AG04450 (cell line): ENCODE measurements around the gene SLC25A13. TPM values are rescaled to one million over a fixed set of nuclear protein-coding genes. Genes with fewer than 3 reads are reported as not detected.
A peak's percentile ranks its signal among the peaks of the same experiment; 100 is the strongest.

Experiments
- CTCF ChIA-PET: fragments of 300-600, 350-600 bp; formaldehyde crosslinking; extraction: SDS; loops from one replicate; lab custom pipeline; 2022; ENCODE audit warnings: antibody characterized with exemption, inconsistent platforms; lab: Charles Lee
- POLR2A ChIA-PET: fragments of 350-600 bp; formaldehyde crosslinking; extraction: SDS; loops from one replicate; lab custom pipeline; 2021; ENCODE audit warnings: antibody characterized with exemption, inconsistent platforms; lab: Yijun Ruan, JAX
- DNase-seq: peaks from one replicate; pipeline ENCODE4 v3.0.0-alpha.2; 2011; ENCODE audit warnings: low read depth, low spot score
- H3K27ac ChIP-seq: one replicate; pipeline ENCODE4 v1.5.1; 2012; ENCODE audit warnings: low read depth, low read length, control low read depth
- H3K27me3 ChIP-seq: one replicate; pipeline ENCODE4 v1.6.0; 2012; ENCODE audit warnings: low read length; ENCODE audit not compliant: control insufficient read depth, insufficient read depth
- H3K4me3 ChIP-seq: 2 replicates; pipeline ENCODE4 v1.5.1; 2011; ENCODE audit warnings: mild to moderate bottlenecking, low read depth, low read length, control low read depth
- H3K9me3 ChIP-seq: 2 replicates; pipeline ENCODE4 v1.5.1; 2012; ENCODE audit warnings: low read length; ENCODE audit not compliant: control insufficient read depth, insufficient read depth
- CTCF ChIP-seq: IDR thresholded peaks from 2 replicates; pipeline ENCODE4 v1.5.1; 2011; ENCODE audit warnings: low read depth, low read length, control low read depth, inconsistent platforms
- polyA plus RNA-seq: library from polyadenylated mRNA; depleted of rRNA; stranded (reverse); fragments of >200 nt; gene quantifications from 2 replicates; pipeline ENCODE4 v1.2.3, GENCODE V29; 2011

Gene SLC25A13
- polyA plus RNA-seq, 1 experiment, result 17.3 TPM

GRCh38 chr7:96236198-96237039, 85.5 kb downstream of the SLC25A13 start:
- CTCF ChIA-PET, result interaction anchor here (1.1 to 2.2 kb wide), 2 partner anchors 11 to 31 kb away, joined by 3 to 6 read pairs; no protein-coding TSS in a partner anchor
- Histone ChIP-seq H3K9me3 (no peaks in the 10 kb centered on the region), H3K27ac (peak overlapping the region; percentile 67), H3K27me3 (no peaks in the 10 kb centered on the region), H3K4me3 (no peak overlapping the region)
- TF ChIP-seq CTCF, result no peak
- peak; percentile 88 for DNase-seq
- POLR2A ChIA-PET, result no interaction called here

GRCh38 chr7:96235281-96235680, 86.6 kb downstream of the SLC25A13 start:
- no peaks in the 10 kb centered on the region for H3K27me3 ChIP-seq
- no peaks in the 10 kb centered on the region for H3K9me3 ChIP-seq
- no peak for DNase-seq
- no peak overlapping the region for H3K27ac ChIP-seq
- TF ChIP-seq CTCF, result no peak
- H3K4me3 ChIP-seq, result no peak overlapping the region
- CTCF ChIA-PET, result interaction anchor here (2.2 kb wide), 1 partner anchor 12 kb away, joined by 6 read pairs; no protein-coding TSS in a partner anchor
- POLR2A ChIA-PET, result no interaction called here

GRCh38 chr7:96233528-96234154, 88.3 kb downstream of the SLC25A13 start:
- TF ChIP-seq CTCF, result no peak
- no peak for DNase-seq
- no peaks in the 10 kb centered on the region for H3K27me3 ChIP-seq
- H3K9me3 ChIP-seq, result peaks cover 6% of the 10 kb centered on the region
- no peak overlapping the region for H3K4me3 ChIP-seq
- POLR2A ChIA-PET, result no interaction called here
- CTCF ChIA-PET, result no interaction called here
- H3K27ac ChIP-seq, result no peak overlapping the region

GRCh38 chr7:96233084-96233483, 88.8 kb downstream of the SLC25A13 start:
- no peak for TF ChIP-seq CTCF

GRCh38 chr7:96228760-96229159, 93.1 kb downstream of the SLC25A13 start:
- H3K4me3 ChIP-seq, result no peak overlapping the region
- POLR2A ChIA-PET, result no interaction called here
- CTCF ChIA-PET, result no interaction called here
- DNase-seq, result no peak
- no peak for TF ChIP-seq CTCF
- H3K9me3 ChIP-seq, result peaks cover 10% of the 10 kb centered on the region
- no peaks in the 10 kb centered on the region for H3K27me3 ChIP-seq
- no peak overlapping the region for H3K27ac ChIP-seq

More at GRCh38 chr7:96233084-96233483, 88.8 kb downstream of the SLC25A13 start:
- Histone ChIP-seq H3K4me3 (no peak overlapping the region), H3K27me3 (no peaks in the 10 kb centered on the region), H3K27ac (no peak overlapping the region), H3K9me3 (peaks cover 10% of the 10 kb centered on the region)
- DNase-seq, result no peak
- ChIA-PET POLR2A (no interaction called here), CTCF (no interaction called here)
